B cell (primary cell): ENCODE measurements around the gene POU3F3. TPM values are rescaled to one million over a fixed set of nuclear protein-coding genes. Genes with fewer than 3 reads are reported as not detected.
A peak's percentile ranks its signal among the peaks of the same experiment; 100 is the strongest.

Experiments used
- ATAC-seq: fragments of 200-7000 bp; cut with Tn5 transposase; one replicate; pipeline ENCODE4 v1.10.0; 2021; ENCODE audit warnings: low read depth, mild to moderate bottlenecking, moderate number of reproducible peaks, moderate library complexity
- CTCF ChIA-PET: fragments of 350-600 bp; sonication (Branson Sonifier 250); formaldehyde crosslinking; loops from one replicate; lab custom pipeline; 2021; ENCODE audit warnings: antibody characterized with exemption, inconsistent platforms; lab: Charles Lee
- POLR2A ChIA-PET: fragments of 350-600 bp; sonication (Branson Sonifier 250); formaldehyde crosslinking; loops from one replicate; lab custom pipeline; 2021; ENCODE audit warnings: antibody characterized with exemption; lab: Charles Lee
- DNase-seq: peaks from one replicate; pipeline ENCODE4 v3.0.0; 2013
- H2AFZ ChIP-seq: 2 replicates; pipeline ENCODE4 v1.6.1; 2012; ENCODE audit warnings: mild to moderate bottlenecking, low read depth, low read length; ENCODE audit not compliant: insufficient read depth, poor library complexity, severe bottlenecking
- H3K27ac ChIP-seq, 2 donors: 1 replicate in 1 of 2; 2 replicates in 1 of 2; pipeline ENCODE4 v1.5.1; 2012 to 2013; ENCODE audit warnings: low read length in 2 of 2, mild to moderate bottlenecking in 2 of 2, moderate library complexity in 1 of 2
- H3K27me3 ChIP-seq, 4 experiments: fragments of 200-600 bp in 1 of 4; sonication (generic) in 1 of 4; replicated peaks in 1 of 4; 1 replicate in 2 of 4; 2 replicates in 2 of 4; pipeline versions ENCODE4 v1.6.1 to v1.7.0; 2013 to 2016; ENCODE audit warnings: low read length in 3 of 4, mild to moderate bottlenecking in 2 of 4, mixed read lengths in 1 of 4, moderate library complexity in 1 of 4; ENCODE audit not compliant: insufficient read depth in 4 of 4, control insufficient read depth in 3 of 4; ENCODE audit errors: control extremely low read depth in 1 of 4
- H3K36me3 ChIP-seq, 2 experiments: replicated peaks in 1 of 2; 1 replicate in 1 of 2; 2 replicates in 1 of 2; pipeline versions ENCODE4 v1.6.1 to v1.7.1; 2013; ENCODE audit warnings: low read length in 1 of 2; ENCODE audit not compliant: insufficient read depth in 2 of 2, control insufficient read depth in 1 of 2; ENCODE audit errors: control extremely low read depth in 1 of 2, extremely low read depth in 1 of 2
- H3K4me1 ChIP-seq, 2 donors: fragments of 200-600 bp in 1 of 2; sonication (generic) in 1 of 2; 1 replicate in 1 of 2; 2 replicates in 1 of 2; pipeline versions ENCODE4 v1.5.1 to v1.6.1; 2013 to 2017; ENCODE audit warnings: low read length in 2 of 2; ENCODE audit not compliant: control insufficient read depth in 2 of 2, insufficient read depth in 2 of 2
- H3K4me2 ChIP-seq: replicated peaks from 2 replicates; pipeline ENCODE3; 2012; ENCODE audit warnings: mild to moderate bottlenecking, low read depth, low read length; ENCODE audit not compliant: poor library complexity, severe bottlenecking
- H3K4me3 ChIP-seq, 5 experiments: fragments of 200-600 bp in 1 of 5; sonication (generic) in 1 of 5; 1 replicate in 3 of 5; 2 replicates in 2 of 5; pipeline versions ENCODE4 v1.5.1 to v1.7.0; 2011 to 2016; ENCODE audit warnings: low read length in 4 of 5, mild to moderate bottlenecking in 4 of 5, low read depth in 2 of 5, control low read depth in 1 of 5, moderate library complexity in 1 of 5; ENCODE audit not compliant: insufficient read depth in 1 of 5; ENCODE audit errors: control extremely low read depth in 1 of 5, extremely low read depth in 1 of 5
- H3K79me2 ChIP-seq: fragments of 200-600 bp; sonication (generic); one replicate; pipeline ENCODE4 v1.6.0; 2016; ENCODE audit warnings: low read length; ENCODE audit not compliant: control insufficient read depth, insufficient read depth
- H3K9ac ChIP-seq: fragments of 200-600 bp; sonication (generic); 2 replicates; pipeline ENCODE4 v1.6.1; 2017; ENCODE audit warnings: mild to moderate bottlenecking, low read length, moderate library complexity
- H3K9me3 ChIP-seq, 3 donors: one replicate each; pipeline versions ENCODE4 v1.6.1 to v1.7.1; 2013; ENCODE audit warnings: low read length in 2 of 3; ENCODE audit not compliant: control insufficient read depth in 2 of 3, insufficient read depth in 1 of 3; ENCODE audit errors: control extremely low read depth in 1 of 3
- H4K20me1 ChIP-seq: 2 replicates; pipeline ENCODE4 v1.6.0; 2012; ENCODE audit warnings: mild to moderate bottlenecking, low read length; ENCODE audit not compliant: insufficient read depth, control insufficient read depth, poor library complexity, severe bottlenecking
- H3K27ac Mint-ChIP-seq: one replicate; pipeline ENCODE4 v1.8.0; 2021; ENCODE audit warnings: mixed read lengths
- H3K27me3 Mint-ChIP-seq: one replicate; pipeline ENCODE4 v1.8.0; 2021; ENCODE audit warnings: mixed read lengths
- H3K4me1 Mint-ChIP-seq: one replicate; pipeline ENCODE4 v1.8.0; 2021; ENCODE audit warnings: mixed read lengths
- H3K4me3 Mint-ChIP-seq: one replicate; pipeline ENCODE4 v1.8.0; 2021; ENCODE audit warnings: mixed read lengths
- H3K9me3 Mint-ChIP-seq: one replicate; pipeline ENCODE4 v1.8.0; 2022; ENCODE audit warnings: mixed read lengths; ENCODE audit not compliant: insufficient read depth
- EZH2 ChIP-seq: IDR thresholded peaks from 2 replicates; pipeline ENCODE4 v1.6.1; 2012; ENCODE audit warnings: borderline replicate concordance, low read depth, mild to moderate bottlenecking, moderate library complexity, low read length; ENCODE audit not compliant: insufficient read depth, poor library complexity, severe bottlenecking
- WGBS: methylation state at CpG from one replicate; pipeline ENCODE4 v1.1.5; 2013; ENCODE audit warnings: missing lambda C conversion rate; ENCODE audit not compliant: insufficient coverage; 5-methylcytosine and 5-hydroxymethylcytosine counted together
- intact Hi-C: fragments of 100-400 bp; cut with micrococcal nuclease; formaldehyde crosslinking; loops from one replicate; pipeline ENCODE4 v1.10.0; 2022
- polyA plus RNA-seq: library from polyadenylated mRNA; depleted of rRNA; stranded (reverse); fragments of >200 nt; gene quantifications from 2 replicates; pipeline ENCODE4 v1.2.3, GENCODE V29; 2012
- total RNA-seq, 2 donors: library from RNA; stranded (reverse); fragments of 120-200 nt in 1 of 2; gene quantifications; 1 replicate in 1 of 2; 2 replicates in 1 of 2; pipeline versions ENCODE4 v1.2.3 to v1.2.4, GENCODE V29; 2013 to 2022
- TF ChIP-seq, protein P1 (sequence below): fragments of 200-600 bp; IDR thresholded peaks from one replicate; pipeline ENCODE4 v1.8.0; 2022; ENCODE audit warnings: antibody characterized with exemption, mild to moderate bottlenecking

The POU3F3 gene
- total and polyA plus RNA-seq, 2 donors (not counting 1 experiment from before 2014, with no cell fraction given): 0.03 to 0.12 TPM

DNA sequence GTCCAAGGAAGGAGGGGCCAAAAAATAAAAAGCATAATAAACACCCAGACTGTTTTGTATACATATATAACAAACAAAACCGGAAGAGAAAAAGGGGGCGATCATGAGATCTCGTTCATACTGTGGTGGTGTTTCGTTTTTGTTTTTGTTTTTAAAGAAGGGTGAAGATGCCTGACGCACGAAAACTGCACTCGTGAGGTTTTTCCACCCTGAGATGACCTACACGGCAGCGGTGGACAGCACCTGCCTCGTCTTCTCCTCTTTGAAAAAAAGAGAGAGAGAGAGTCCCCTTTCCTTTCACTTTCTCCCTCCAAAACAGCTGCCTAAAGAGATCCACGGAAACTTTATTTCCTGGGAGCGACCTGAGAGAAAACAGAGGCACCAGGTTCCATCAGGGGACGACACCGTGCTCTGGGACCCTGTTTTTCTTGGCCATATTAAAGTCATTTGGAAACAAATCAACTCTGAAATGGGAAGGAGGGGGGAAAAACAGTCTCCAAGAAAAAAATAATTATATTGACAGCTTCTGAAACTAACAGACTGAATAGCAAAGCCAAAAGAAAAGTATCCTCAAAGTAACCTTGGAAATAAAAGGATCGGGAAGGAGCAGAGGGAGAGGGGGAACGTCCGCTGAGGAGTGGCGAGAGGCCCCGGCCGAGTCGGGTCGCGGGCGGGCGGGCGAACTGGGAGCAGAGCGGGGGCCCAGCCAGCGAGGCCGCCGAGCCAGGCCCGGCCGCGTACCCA lies 3.5 kb downstream of the POU3F3 start:
- no peak overlapping the region for H2AFZ ChIP-seq
- Mint-ChIP-seq H3K4me1 (peaks cover 42% of the 10 kb centered on the region), H3K27me3 (peaks cover 74% of the 10 kb centered on the region), H3K9me3 (peaks cover 2% of the 10 kb centered on the region), H3K4me3 (peak overlapping the region; percentile 70), H3K27ac (peak overlapping the region; percentile 60)
- peak overlapping the region; percentile 76 for H3K4me2 ChIP-seq
- peak; percentile 90 for TF ChIP-seq EZH2
- TF ChIP-seq, protein P1, sequence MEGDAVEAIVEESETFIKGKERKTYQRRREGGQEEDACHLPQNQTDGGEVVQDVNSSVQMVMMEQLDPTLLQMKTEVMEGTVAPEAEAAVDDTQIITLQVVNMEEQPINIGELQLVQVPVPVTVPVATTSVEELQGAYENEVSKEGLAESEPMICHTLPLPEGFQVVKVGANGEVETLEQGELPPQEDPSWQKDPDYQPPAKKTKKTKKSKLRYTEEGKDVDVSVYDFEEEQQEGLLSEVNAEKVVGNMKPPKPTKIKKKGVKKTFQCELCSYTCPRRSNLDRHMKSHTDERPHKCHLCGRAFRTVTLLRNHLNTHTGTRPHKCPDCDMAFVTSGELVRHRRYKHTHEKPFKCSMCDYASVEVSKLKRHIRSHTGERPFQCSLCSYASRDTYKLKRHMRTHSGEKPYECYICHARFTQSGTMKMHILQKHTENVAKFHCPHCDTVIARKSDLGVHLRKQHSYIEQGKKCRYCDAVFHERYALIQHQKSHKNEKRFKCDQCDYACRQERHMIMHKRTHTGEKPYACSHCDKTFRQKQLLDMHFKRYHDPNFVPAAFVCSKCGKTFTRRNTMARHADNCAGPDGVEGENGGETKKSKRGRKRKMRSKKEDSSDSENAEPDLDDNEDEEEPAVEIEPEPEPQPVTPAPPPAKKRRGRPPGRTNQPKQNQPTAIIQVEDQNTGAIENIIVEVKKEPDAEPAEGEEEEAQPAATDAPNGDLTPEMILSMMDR: no peak
- H3K36me3 ChIP-seq: no peaks in the 10 kb centered on the region
- WGBS: 11% methylated on average over 20 of the region's 33 CpGs
- H3K9ac ChIP-seq: peak overlapping the region; percentile 20
- DNase-seq: peak; percentile 52
- no peaks in the 10 kb centered on the region for H3K79me2 ChIP-seq
- H3K27me3 ChIP-seq: peaks cover 5 to 82% (median 70%) of the 10 kb centered on the region in 4 experiments
- POLR2A ChIA-PET: no interaction called here
- no peak for ATAC-seq
- CTCF ChIA-PET: no interaction called here
- H3K9me3 ChIP-seq: peaks cover 15 to 52% (median 32%) of the 10 kb centered on the region in 3 donors
- H4K20me1 ChIP-seq: no peaks in the 10 kb centered on the region
- H3K4me3 ChIP-seq: peak overlapping the region in 4 of 5 experiments; percentile 2 to 44 (median 24)
- intact Hi-C loops: no loop called here
- no peak overlapping the region for H3K27ac ChIP-seq
- peaks cover 44 to 56% of the 10 kb centered on the region in 2 donors for H3K4me1 ChIP-seq
